ENCODE data around the gene NIPAL4. TPM values are rescaled to one million over a fixed set of nuclear protein-coding genes. Genes with fewer than 3 reads are reported as not detected.

The NIPAL4 gene
- total and polyA plus RNA-seq, 2 donors (not counting 3 experiments of a cell fraction or from before 2014, with no cell fraction given), result not detected

DNA sequence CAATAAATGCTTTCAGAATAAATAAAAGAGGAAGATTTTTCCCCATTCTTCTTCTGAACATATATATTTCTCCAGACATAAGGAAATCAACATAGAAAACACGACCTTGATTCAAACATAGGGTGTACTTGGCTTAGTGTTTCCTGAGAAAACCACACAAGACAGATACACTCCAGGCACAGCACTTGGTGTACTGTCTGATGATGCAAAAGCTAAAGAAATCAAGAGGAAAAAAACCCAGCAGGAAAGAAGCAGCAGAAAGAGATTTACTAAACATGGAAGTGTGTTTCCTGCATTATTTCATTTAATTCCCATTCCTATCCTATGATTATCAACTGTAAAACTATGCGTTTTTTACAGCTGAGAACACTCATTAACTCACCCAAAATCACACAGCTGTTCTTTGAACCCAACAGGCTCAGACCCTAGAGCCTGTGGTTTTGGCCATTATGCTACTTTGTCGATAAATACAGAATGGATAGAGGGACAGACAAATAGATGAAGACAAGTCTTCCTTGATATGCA lies 46.1 kb downstream of the NIPAL4 start:
- CTCF ChIA-PET, result interaction anchor here (1.0 to 2.1 kb wide), 7 partner anchors 13 to 237 kb away, joined by 3 to 9 read pairs (median 5); partner anchors contain the start of gene LSM11

More for the DNA sequence above, 46.1 kb downstream of the NIPAL4 start:
- TF ChIP-seq FOS (IDR thresholded peaks at IDR 0.05; ENCODE audit: borderline replicate concordance, insufficient read depth, low read length) (no peak), MYC (IDR thresholded peaks at IDR 0.05; ENCODE audit: low read depth, low read length) (no peak), POLR2A (IDR thresholded peaks at IDR 0.05; ENCODE audit: low read depth, low read length) (no peak), EZH2 (IDR thresholded peaks at IDR 0.05; ENCODE audit: borderline replicate concordance, low read depth, low read length, severe bottlenecking) (no peak), GATA2 (IDR thresholded peaks at IDR 0.05; ENCODE audit: insufficient read depth, insufficient read length, low read depth, low read length) (no peak), JUN (IDR thresholded peaks at IDR 0.05; ENCODE audit: borderline replicate concordance, insufficient read depth, insufficient read length, low read depth) (no peak), POLR2AphosphoS5 (IDR thresholded peaks at IDR 0.05; ENCODE audit: insufficient read depth, low read depth, low read length) (no peak)
- TF ChIP-seq, protein P1, sequence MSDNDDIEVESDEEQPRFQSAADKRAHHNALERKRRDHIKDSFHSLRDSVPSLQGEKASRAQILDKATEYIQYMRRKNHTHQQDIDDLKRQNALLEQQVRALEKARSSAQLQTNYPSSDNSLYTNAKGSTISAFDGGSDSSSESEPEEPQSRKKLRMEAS (IDR thresholded peaks at IDR 0.05; ENCODE audit: insufficient read depth, insufficient read length), result no peak
- TF ChIP-seq, protein P2, sequence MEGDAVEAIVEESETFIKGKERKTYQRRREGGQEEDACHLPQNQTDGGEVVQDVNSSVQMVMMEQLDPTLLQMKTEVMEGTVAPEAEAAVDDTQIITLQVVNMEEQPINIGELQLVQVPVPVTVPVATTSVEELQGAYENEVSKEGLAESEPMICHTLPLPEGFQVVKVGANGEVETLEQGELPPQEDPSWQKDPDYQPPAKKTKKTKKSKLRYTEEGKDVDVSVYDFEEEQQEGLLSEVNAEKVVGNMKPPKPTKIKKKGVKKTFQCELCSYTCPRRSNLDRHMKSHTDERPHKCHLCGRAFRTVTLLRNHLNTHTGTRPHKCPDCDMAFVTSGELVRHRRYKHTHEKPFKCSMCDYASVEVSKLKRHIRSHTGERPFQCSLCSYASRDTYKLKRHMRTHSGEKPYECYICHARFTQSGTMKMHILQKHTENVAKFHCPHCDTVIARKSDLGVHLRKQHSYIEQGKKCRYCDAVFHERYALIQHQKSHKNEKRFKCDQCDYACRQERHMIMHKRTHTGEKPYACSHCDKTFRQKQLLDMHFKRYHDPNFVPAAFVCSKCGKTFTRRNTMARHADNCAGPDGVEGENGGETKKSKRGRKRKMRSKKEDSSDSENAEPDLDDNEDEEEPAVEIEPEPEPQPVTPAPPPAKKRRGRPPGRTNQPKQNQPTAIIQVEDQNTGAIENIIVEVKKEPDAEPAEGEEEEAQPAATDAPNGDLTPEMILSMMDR (IDR thresholded peaks at IDR 0.05; ENCODE audit: extremely low read depth in 1 of 2, insufficient read depth in 1 of 2, low read depth in 1 of 2, low read length in 2 of 2), result no peak
- H3K4me2 ChIP-seq (ENCODE audit: insufficient read depth, low read length), result no peak overlapping the region
- POLR2A ChIA-PET, result interaction anchor here (0.6 kb wide), 1 partner anchor 11 kb away, joined by 3 read pairs; no protein-coding TSS in a partner anchor
- H4K20me1 ChIP-seq (replicated peaks; ENCODE audit: control insufficient read depth, extremely low read depth, insufficient read depth, low read length), result no peaks in the 10 kb centered on the region
- no peak overlapping the region for H3K4me3 ChIP-seq (replicated peaks in 1 of 3; ENCODE audit: insufficient read depth in 1 of 3, low read depth in 1 of 3, low read length in 3 of 3)
- H3K36me3 ChIP-seq (ENCODE audit: control insufficient read depth in 2 of 2, extremely low read depth in 1 of 2, insufficient read depth in 2 of 2, low read length in 2 of 2), result peaks cover 0 to 3% of the 10 kb centered on the region in 2 experiments
- H3K4me1 ChIP-seq (ENCODE audit: control insufficient read depth, extremely low read depth, insufficient read depth, low read length), result peaks cover 26% of the 10 kb centered on the region
- BruUV-seq (replicated peaks), result no TSS peak
- no peak for FAIRE-seq
- DNase-seq (ENCODE audit: low read depth, low spot score), result no peak
- dilution Hi-C loops (cut with MboI; ENCODE audit: extremely low pct_ligation_motif_present, low sequenced_read_pairs), result no loop called here
- no peak overlapping the region for H3K9ac ChIP-seq (replicated peaks; ENCODE audit: extremely low read depth, insufficient read depth, low read length)
- H3K27ac ChIP-seq (ENCODE audit: insufficient read depth, low read depth, low read length), result no peak overlapping the region
- no peaks in the 10 kb centered on the region for H3K9me3 ChIP-seq (replicated peaks; ENCODE audit: control insufficient read depth, insufficient read depth, low read length)
- H3K79me2 ChIP-seq (ENCODE audit: control insufficient read depth, insufficient read depth, low read length), result no peaks in the 10 kb centered on the region
- intact Hi-C loops (cut with micrococcal nuclease), result loop anchor here (2.0 kb wide), 2 partner anchors 69 to 237 kb away; partner anchors contain the start of genes ADAM19 and LSM11
- H3K27me3 ChIP-seq (ENCODE audit: control insufficient read depth in 2 of 2, insufficient read depth in 2 of 2, low read length in 2 of 2), result no peaks in the 10 kb centered on the region
- no peaks in the 10 kb centered on the region for H3K9me1 ChIP-seq (replicated peaks; ENCODE audit: control insufficient read depth, extremely low read depth, insufficient read depth, low read length)
- no peak overlapping the region for H2AFZ ChIP-seq (ENCODE audit: low read depth, low read length)

All from endothelial cell of umbilical vein (primary cell).